T-helper 1 cell treated with Interleukin-12 subunit alpha and Interleukin-12 subunit beta and Interleukin-4 antibody, amounts not matched to agents 30 μg/mL and 1 μg/mL, for 36 hours (primary cell): ENCODE results near the gene PPP6R1.

ENCODE experiments used
- H3K27ac Mint-ChIP-seq: one replicate; pipeline ENCODE4 v1.8.0; 2021; ENCODE audit warnings: mild to moderate bottlenecking, mixed read lengths
- H3K27me3 Mint-ChIP-seq: one replicate; pipeline ENCODE4 v1.8.0; 2021; ENCODE audit warnings: low read depth, mixed read lengths
- H3K36me3 Mint-ChIP-seq: one replicate; pipeline ENCODE4 v1.8.0; 2021; ENCODE audit warnings: low read depth, mixed read lengths
- H3K4me1 Mint-ChIP-seq: one replicate; pipeline ENCODE4 v1.8.0; 2021; ENCODE audit warnings: low read depth, mixed read lengths
- H3K4me3 Mint-ChIP-seq: one replicate; pipeline ENCODE4 v1.8.0; 2021; ENCODE audit warnings: mild to moderate bottlenecking, moderate library complexity, mixed read lengths
- H3K9me3 Mint-ChIP-seq: one replicate; pipeline ENCODE4 v1.8.0; 2021; ENCODE audit warnings: mixed read lengths

PPP6R1 gene

GRCh38 chr19:55257461-55258420 lies 1.1 kb downstream of the PPP6R1 start:
- peak overlapping the region; percentile 98 for H3K27ac Mint-ChIP-seq
- no peaks in the 10 kb centered on the region for H3K9me3 Mint-ChIP-seq
- peaks cover 38% of the 10 kb centered on the region for H3K36me3 Mint-ChIP-seq
- H3K27me3 Mint-ChIP-seq = no peaks in the 10 kb centered on the region
- peaks cover 43% of the 10 kb centered on the region for H3K4me1 Mint-ChIP-seq
- H3K4me3 Mint-ChIP-seq = peak overlapping the region; percentile 100

- Mint-ChIP-seq H3K27me3 (no peaks in the 10 kb centered on the region), H3K9me3 (no peaks in the 10 kb centered on the region), H3K4me1 (peaks cover 45% of the 10 kb centered on the region), H3K27ac (peak overlapping the region; percentile 98), H3K36me3 (peaks cover 37% of the 10 kb centered on the region), H3K4me3 (peak overlapping the region; percentile 100)
Measured at GRCh38 chr19:55256562-55257460, 2.0 kb downstream of the PPP6R1 start.

GRCh38 chr19:55255618-55256423 lies 3.0 kb downstream of the PPP6R1 start:
- Mint-ChIP-seq H3K4me3 (peak overlapping the region; percentile 100), H3K27ac (peak overlapping the region; percentile 98), H3K4me1 (peaks cover 54% of the 10 kb centered on the region), H3K36me3 (peaks cover 44% of the 10 kb centered on the region), H3K9me3 (no peaks in the 10 kb centered on the region), H3K27me3 (no peaks in the 10 kb centered on the region)

- peak overlapping the region; percentile 100 for H3K4me3 Mint-ChIP-seq
- no peaks in the 10 kb centered on the region for H3K9me3 Mint-ChIP-seq
- no peaks in the 10 kb centered on the region for H3K27me3 Mint-ChIP-seq
- peak overlapping the region; percentile 98 for H3K27ac Mint-ChIP-seq
- H3K36me3 Mint-ChIP-seq = peaks cover 47% of the 10 kb centered on the region
- peaks cover 54% of the 10 kb centered on the region for H3K4me1 Mint-ChIP-seq
Measured at GRCh38 chr19:55254625-55254977, 4.2 kb downstream of the PPP6R1 start.

GRCh38 chr19:55253842-55254624 lies 4.8 kb downstream of the PPP6R1 start:
- Mint-ChIP-seq H3K9me3 (no peaks in the 10 kb centered on the region), H3K4me1 (peaks cover 51% of the 10 kb centered on the region), H3K4me3 (peak overlapping the region; percentile 100), H3K27ac (peak overlapping the region; percentile 98), H3K36me3 (peaks cover 47% of the 10 kb centered on the region), H3K27me3 (no peaks in the 10 kb centered on the region)

GRCh38 chr19:55252760-55253663 lies 5.8 kb downstream of the PPP6R1 start:
- H3K27me3 Mint-ChIP-seq = no peaks in the 10 kb centered on the region
- peaks cover 46% of the 10 kb centered on the region for H3K36me3 Mint-ChIP-seq
- H3K9me3 Mint-ChIP-seq = no peaks in the 10 kb centered on the region
- peak overlapping the region; percentile 100 for H3K4me3 Mint-ChIP-seq
- peak overlapping the region; percentile 98 for H3K27ac Mint-ChIP-seq
- peaks cover 57% of the 10 kb centered on the region for H3K4me1 Mint-ChIP-seq

GRCh38 chr19:55251341-55252081 lies 7.3 kb downstream of the PPP6R1 start:
- Mint-ChIP-seq H3K27ac (peak overlapping the region; percentile 95), H3K4me3 (peak overlapping the region; percentile 89), H3K36me3 (peaks cover 32% of the 10 kb centered on the region), H3K9me3 (no peaks in the 10 kb centered on the region), H3K4me1 (peaks cover 47% of the 10 kb centered on the region), H3K27me3 (no peaks in the 10 kb centered on the region)

GRCh38 chr19:55250262-55251036 lies 8.4 kb downstream of the PPP6R1 start:
- Mint-ChIP-seq H3K4me1 (peaks cover 38% of the 10 kb centered on the region), H3K9me3 (no peaks in the 10 kb centered on the region), H3K27me3 (no peaks in the 10 kb centered on the region), H3K27ac (peak overlapping the region; percentile 95), H3K4me3 (peak overlapping the region; percentile 89), H3K36me3 (peaks cover 22% of the 10 kb centered on the region)

GRCh38 chr19:55249841-55250240 lies 9.0 kb downstream of the PPP6R1 start:
- Mint-ChIP-seq H3K9me3 (no peaks in the 10 kb centered on the region), H3K36me3 (peaks cover 22% of the 10 kb centered on the region), H3K4me3 (no peak overlapping the region), H3K27ac (no peak overlapping the region), H3K27me3 (no peaks in the 10 kb centered on the region), H3K4me1 (peaks cover 33% of the 10 kb centered on the region)

- peaks cover 30% of the 10 kb centered on the region for H3K4me1 Mint-ChIP-seq
- no peak overlapping the region for H3K4me3 Mint-ChIP-seq
- H3K9me3 Mint-ChIP-seq = no peaks in the 10 kb centered on the region
- H3K27me3 Mint-ChIP-seq = no peaks in the 10 kb centered on the region
- H3K27ac Mint-ChIP-seq = no peak overlapping the region
- peaks cover 18% of the 10 kb centered on the region for H3K36me3 Mint-ChIP-seq
Measured at GRCh38 chr19:55248704-55249103, 10.1 kb downstream of the PPP6R1 start.

GRCh38 chr19:55248166-55248675 lies 10.6 kb downstream of the PPP6R1 start:
- H3K27me3 Mint-ChIP-seq = no peaks in the 10 kb centered on the region
- H3K9me3 Mint-ChIP-seq = no peaks in the 10 kb centered on the region
- no peak overlapping the region for H3K27ac Mint-ChIP-seq
- peaks cover 15% of the 10 kb centered on the region for H3K36me3 Mint-ChIP-seq
- H3K4me1 Mint-ChIP-seq = peaks cover 25% of the 10 kb centered on the region
- no peak overlapping the region for H3K4me3 Mint-ChIP-seq
